Mucosa of descending colon (tissue), 3 donors: ENCODE results near the gene CBFA2T3. TPM values are rescaled to one million over a fixed set of nuclear protein-coding genes. Genes with fewer than 3 reads are reported as not detected.

Experiments
- ATAC-seq: fragments of 200-7000 bp; cut with Tn5 transposase; one replicate; pipeline ENCODE4 v1.9.1; 2020; ENCODE audit warnings: mild to moderate bottlenecking, moderate library complexity
- DNase-seq, 3 donors: peaks; one replicate each; pipeline ENCODE4 v3.0.0-alpha.2; 2020
- H3K36me3 ChIP-seq: fragments of 200-600 bp; one replicate; pipeline ENCODE4 v1.8.0; 2021; ENCODE audit warnings: low read depth, mild to moderate bottlenecking
- H3K4me1 ChIP-seq: fragments of 200-600 bp; one replicate; pipeline ENCODE4 v1.8.0; 2021; ENCODE audit warnings: low read depth, mild to moderate bottlenecking
- H3K4me3 ChIP-seq: fragments of 200-600 bp; one replicate; pipeline ENCODE4 v1.8.0; 2021; ENCODE audit warnings: mild to moderate bottlenecking
- H3K9me3 ChIP-seq: fragments of 200-600 bp; one replicate; pipeline ENCODE4 v1.8.0; 2021; ENCODE audit warnings: mild to moderate bottlenecking
- CTCF ChIP-seq: fragments of 200-600 bp; IDR thresholded peaks from one replicate; pipeline ENCODE4 v1.8.0; 2022; ENCODE audit warnings: antibody characterized with exemption, mild to moderate bottlenecking
- intact Hi-C, 2 donors: fragments of 100-400 bp; cut with DNase I in 1 of 2; cut with micrococcal nuclease in 1 of 2; formaldehyde crosslinking; loops; one replicate each; pipeline versions ENCODE4 v1.11.0 to v1.11.1; 2022; cut with DNase I, micrococcal nuclease
- total RNA-seq, 3 donors: library from RNA; stranded (reverse); fragmentation: NEBNext Ultra II Directional in 2 of 3; extraction: Animal tissue kit (Norgen Biotek cat#: 25700) in 2 of 3; gene quantifications; one replicate each; pipeline versions ENCODE4 v1.2.1 to v1.2.4, GENCODE V29; 2021 to 2023
- donor health status: DM: no; HTN: no; CAD: no; lungs with moderate emphysema.
- donor health status: DM: no; HTN: no; CAD: no.
- donor health status: DM: no; HTN: yes; CAD: no.

The CBFA2T3 gene
- total RNA-seq, 3 donors from 2014 or later, result 6.9 to 12.8 (median 8.4) TPM

- H3K4me1 ChIP-seq, result peaks cover 10% of the 10 kb centered on the region
- intact Hi-C loops, result no loop called here
- peak; percentile 80 for ATAC-seq
- no peaks in the 10 kb centered on the region for H3K9me3 ChIP-seq
- no peaks in the 10 kb centered on the region for H3K36me3 ChIP-seq
- no peak overlapping the region for H3K4me3 ChIP-seq
- no peak for TF ChIP-seq CTCF
- peak; percentile 72 to 86 (median 80) for DNase-seq
Measured at GRCh38 chr16:88936008-88936555, 40.9 kb downstream of the CBFA2T3 start.

- TF ChIP-seq CTCF, result no peak
- intact Hi-C loops, result no loop called here
- ATAC-seq (no peak), DNase-seq (no peak)
- Histone ChIP-seq H3K36me3 (no peaks in the 10 kb centered on the region), H3K4me3 (no peak overlapping the region), H3K9me3 (no peaks in the 10 kb centered on the region), H3K4me1 (peaks cover 5% of the 10 kb centered on the region)
Measured at GRCh38 chr16:88934066-88934667, 42.8 kb downstream of the CBFA2T3 start.

GRCh38 chr16:88932929-88933328, 44.1 kb downstream of the CBFA2T3 start:
- H3K36me3 ChIP-seq, result no peaks in the 10 kb centered on the region
- intact Hi-C loops, result no loop called here
- H3K4me1 ChIP-seq, result peaks cover 4% of the 10 kb centered on the region
- no peak for TF ChIP-seq CTCF
- DNase-seq, result no peak
- no peak for ATAC-seq
- H3K9me3 ChIP-seq, result no peaks in the 10 kb centered on the region
- H3K4me3 ChIP-seq, result no peak overlapping the region

- no peak for ATAC-seq
- Histone ChIP-seq H3K4me3 (no peak overlapping the region), H3K4me1 (peaks cover 4% of the 10 kb centered on the region), H3K9me3 (no peaks in the 10 kb centered on the region), H3K36me3 (no peaks in the 10 kb centered on the region)
- DNase-seq, result no peak
- intact Hi-C loops, result no loop called here
- no peak for TF ChIP-seq CTCF
Measured at GRCh38 chr16:88931936-88932335, 45.1 kb downstream of the CBFA2T3 start.

GRCh38 chr16:88931373-88931900, 45.6 kb downstream of the CBFA2T3 start:
- TF ChIP-seq CTCF, result no peak
- Histone ChIP-seq H3K4me1 (peaks cover 4% of the 10 kb centered on the region), H3K9me3 (no peaks in the 10 kb centered on the region), H3K4me3 (no peak overlapping the region), H3K36me3 (no peaks in the 10 kb centered on the region)
- ATAC-seq, result no peak
- intact Hi-C loops, result no loop called here
- DNase-seq, result no peak
